PC-3 (cell line): Measurements from ENCODE around the gene CYBC1. TPM values are rescaled to one million over a fixed set of nuclear protein-coding genes. Genes with fewer than 3 reads are reported as not detected.

Experiments
- ATAC-seq: fragments of 200-7000 bp; cut with Tn5 transposase; 2 replicates; pipeline ENCODE4 v1.9.1; 2020; ENCODE audit warnings: mild to moderate bottlenecking, moderate library complexity
- BruUV-seq: library from RNA; stranded (reverse); fragments of 400-500 nt; replicated peaks from 2 replicates; lab custom pipeline; 2021; lab: Mats Ljungman, UMichigan
- CTCF ChIA-PET: fragments of 300-600 bp; sonication (Branson Sonifier 250); formaldehyde crosslinking; loops from one replicate; lab custom pipeline; 2022; ENCODE audit warnings: antibody characterized with exemption; lab: Charles Lee
- POLR2A ChIA-PET: fragments of 300-600 bp; sonication (Branson Sonifier 250); formaldehyde crosslinking; loops from one replicate; lab custom pipeline; 2022; ENCODE audit warnings: antibody characterized with exemption; ENCODE audit not compliant: unreplicated experiment; lab: Charles Lee
- DNase-seq: peaks from one replicate; pipeline ENCODE4 v3.0.0-alpha.2; 2015
- H2AFZ ChIP-seq: fragments of 300-600 bp; sonication (generic); 2 replicates; pipeline ENCODE4 v1.6.0; 2016; ENCODE audit warnings: antibody characterized with exemption, low read length
- H3F3A ChIP-seq: fragments of 300-600 bp; sonication (generic); one replicate; pipeline ENCODE4 v1.6.0; 2017; ENCODE audit warnings: antibody characterized with exemption, low read length, control low read depth, mild to moderate bottlenecking; ENCODE audit not compliant: unreplicated experiment
- H3K27ac ChIP-seq: fragments of 300-600 bp; sonication (generic); 2 replicates; pipeline ENCODE4 v1.5.1; 2016; ENCODE audit warnings: mild to moderate bottlenecking, low read length
- H3K27me3 ChIP-seq: fragments of 300-600 bp; sonication (generic); 2 replicates; pipeline ENCODE4 v1.6.1; 2016; ENCODE audit warnings: low read length, mixed read lengths
- H3K36me3 ChIP-seq: fragments of 300-600 bp; sonication (generic); 2 replicates; pipeline ENCODE4 v1.6.1; 2016; ENCODE audit warnings: low read depth, mixed run types, low read length, mixed read lengths
- H3K4me1 ChIP-seq: fragments of 300-600 bp; sonication (generic); 2 replicates; pipeline ENCODE4 v1.5.1; 2016; ENCODE audit warnings: low read length; ENCODE audit not compliant: insufficient read depth
- H3K4me2 ChIP-seq: fragments of 300-600 bp; sonication (generic); 2 replicates; pipeline ENCODE4 v1.6.0; 2016; ENCODE audit warnings: low read length
- H3K4me3 ChIP-seq: fragments of 300-600 bp; sonication (generic); 2 replicates; pipeline ENCODE4 v1.5.1; 2016; ENCODE audit warnings: mild to moderate bottlenecking, low read length, mixed read lengths
- H3K79me2 ChIP-seq: fragments of 300-600 bp; sonication (generic); 2 replicates; pipeline ENCODE4 v1.6.1; 2017; ENCODE audit warnings: low read length, mixed read lengths
- H3K9ac ChIP-seq: fragments of 300-600 bp; sonication (generic); 2 replicates; pipeline ENCODE4 v1.6.0; 2016; ENCODE audit warnings: mild to moderate bottlenecking, low read length
- H3K9me2 ChIP-seq: fragments of 300-600 bp; sonication (generic); replicated peaks from 2 replicates; pipeline ENCODE4 v1.6.1; 2016; ENCODE audit warnings: mixed run types, low read length, mixed read lengths
- H3K9me3 ChIP-seq: fragments of 300-600 bp; sonication (generic); 2 replicates; pipeline ENCODE4 v1.6.1; 2016; ENCODE audit warnings: low read length, mixed read lengths
- H4K20me1 ChIP-seq: fragments of 300-600 bp; sonication (generic); 2 replicates; pipeline ENCODE4 v1.6.1; 2016; ENCODE audit warnings: low read length, mixed read lengths
- CTCF ChIP-seq: fragments of 300-600 bp; sonication (generic); conservative IDR thresholded peaks from 2 replicates; pipeline ENCODE4 v1.5.1; 2017; ENCODE audit warnings: antibody characterized with exemption, low read depth, mild to moderate bottlenecking, low read length
- EZH2 ChIP-seq: fragments of 300-600 bp; sonication (generic); IDR thresholded peaks from one replicate; pipeline ENCODE4 v1.6.1; 2017; ENCODE audit warnings: antibody characterized with exemption, mild to moderate bottlenecking, low read length; ENCODE audit not compliant: unreplicated experiment
- EZH2phosphoT487 ChIP-seq: fragments of 300-600 bp; sonication (generic); IDR thresholded peaks from 2 replicates; pipeline ENCODE4 v1.6.1; 2018; ENCODE audit warnings: mild to moderate bottlenecking, antibody characterized with exemption, low read length, borderline replicate concordance
- intact Hi-C: fragments of 100-400 bp; cut with micrococcal nuclease; formaldehyde crosslinking; loops from 2 replicates; pipeline ENCODE4 v1.9.0; 2023
- total RNA-seq: library from RNA; depleted of rRNA; stranded (reverse); fragments of >200 nt; gene quantifications from 2 replicates; pipeline ENCODE4 v1.2.3, GENCODE V29; 2014

Gene CYBC1
- total RNA-seq, 1 experiment from 2014 or later = 77.2 TPM

GRCh38 chr17:82465023-82465603 is 14.6 kb upstream of the CYBC1 start:
- POLR2A ChIA-PET = no interaction called here
- no peak overlapping the region for H3K9ac ChIP-seq
- peaks cover 12% of the 10 kb centered on the region for H3K4me1 ChIP-seq
- DNase-seq = no peak
- H3K4me2 ChIP-seq = no peak overlapping the region
- no peaks in the 10 kb centered on the region for H3F3A ChIP-seq
- no peaks in the 10 kb centered on the region for H3K27me3 ChIP-seq
- H3K79me2 ChIP-seq = peaks cover under 1% of the 10 kb centered on the region; the same call in 1 of the 2 replicates
- H4K20me1 ChIP-seq = no peaks in the 10 kb centered on the region
- TF ChIP-seq EZH2phosphoT487 = no peak
- no peak for TF ChIP-seq CTCF
- TF ChIP-seq EZH2 = no peak
- H3K4me3 ChIP-seq = no peak overlapping the region
- ATAC-seq = no peak
- BruUV-seq = no TSS peak
- H3K9me3 ChIP-seq = no peaks in the 10 kb centered on the region
- intact Hi-C loops = no loop called here
- CTCF ChIA-PET = no interaction called here
- H3K36me3 ChIP-seq = peaks cover 27% of the 10 kb centered on the region
- H3K27ac ChIP-seq = no peak overlapping the region
- H2AFZ ChIP-seq = no peak overlapping the region
- H3K9me2 ChIP-seq = no peaks in the 10 kb centered on the region

GRCh38 chr17:82464567-82464929 is 14.0 kb upstream of the CYBC1 start:
- Histone ChIP-seq H3K27ac (no peak overlapping the region), H3K36me3 (peaks cover 23% of the 10 kb centered on the region), H3K4me1 (peaks cover 12% of the 10 kb centered on the region), H3K9ac (no peak overlapping the region), H3K9me2 (no peaks in the 10 kb centered on the region), H3F3A (no peaks in the 10 kb centered on the region), H3K79me2 (peaks cover 6% of the 10 kb centered on the region; the same call in 1 of the 2 replicates), H4K20me1 (no peaks in the 10 kb centered on the region), H3K27me3 (no peaks in the 10 kb centered on the region), H3K9me3 (no peaks in the 10 kb centered on the region), H3K4me3 (no peak overlapping the region), H2AFZ (no peak overlapping the region), H3K4me2 (no peak overlapping the region)
- CTCF ChIA-PET = no interaction called here
- ATAC-seq (no peak), DNase-seq (no peak)
- intact Hi-C loops = no loop called here
- POLR2A ChIA-PET = no interaction called here
- BruUV-seq = no TSS peak
- TF ChIP-seq CTCF = no peak
- no peak for TF ChIP-seq EZH2
- TF ChIP-seq EZH2phosphoT487 = no peak

- H3K27me3 ChIP-seq = no peaks in the 10 kb centered on the region
- no peak overlapping the region for H3K4me3 ChIP-seq
- H3K9ac ChIP-seq = no peak overlapping the region
- peaks cover 20% of the 10 kb centered on the region for H3K36me3 ChIP-seq
- ChIA-PET POLR2A (no interaction called here), CTCF (no interaction called here)
- peaks cover 12% of the 10 kb centered on the region for H3K4me1 ChIP-seq
- H3K9me3 ChIP-seq = no peaks in the 10 kb centered on the region
- TF ChIP-seq EZH2 (no peak), EZH2phosphoT487 (no peak), CTCF (no peak)
- DNase-seq = no peak
- H3F3A ChIP-seq = no peaks in the 10 kb centered on the region
- no peak for ATAC-seq
- no peak overlapping the region for H3K27ac ChIP-seq
- H3K4me2 ChIP-seq = no peak overlapping the region
- H4K20me1 ChIP-seq = no peaks in the 10 kb centered on the region
- peaks cover 11% of the 10 kb centered on the region for H3K79me2 ChIP-seq
- BruUV-seq = no TSS peak
- intact Hi-C loops = no loop called here
- no peak overlapping the region for H2AFZ ChIP-seq
- H3K9me2 ChIP-seq = no peaks in the 10 kb centered on the region
These were observed 13.5 kb upstream of the CYBC1 start for GRCh38 chr17:82463925-82464566.
